Lung microvascular endothelial cell (primary cell): ENCODE measurements around the gene SENP1. TPM values are rescaled to one million over a fixed set of nuclear protein-coding genes. Genes with fewer than 3 reads are reported as not detected.

Experiments
- DNase-seq, 2 donors: peaks; one replicate each; pipeline versions ENCODE4 v3.0.0 to v3.0.0-alpha.2; 2010; ENCODE audit warnings: low read depth in 2 of 2
- total RNA-seq: library from RNA; depleted of rRNA; stranded (reverse); fragments of >200 nt; gene quantifications from 2 replicates; pipeline ENCODE4 v1.2.1, GENCODE V29; 2014

Gene SENP1
- total RNA-seq, 1 donor from 2014 or later = 8.3 TPM

- DNase-seq = no peak
Measured at GRCh38 chr12:48019639-48020265, 86.1 kb downstream of the SENP1 start.

DNA sequence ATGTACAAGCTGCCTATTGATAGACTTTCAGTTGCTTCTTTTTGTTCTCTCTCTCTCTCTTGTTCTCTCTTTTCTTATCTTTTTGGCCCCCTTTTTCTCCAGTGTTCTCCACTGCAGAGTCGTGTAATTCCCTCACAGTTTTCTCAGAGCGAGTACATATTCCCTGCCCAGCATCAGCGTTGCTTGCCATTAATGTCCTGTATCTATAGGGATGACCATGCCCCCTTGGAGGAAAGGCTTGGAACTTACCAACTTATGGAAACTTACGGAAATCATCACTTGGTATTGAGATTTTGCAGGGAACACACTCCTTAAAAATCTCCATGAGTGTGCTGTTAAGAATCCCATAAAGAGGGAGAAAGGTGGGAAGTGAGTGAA, 87.3 kb downstream of the SENP1 start:
- DNase-seq = no peak

- DNase-seq = no peak
Measured at GRCh38 chr12:48017921-48018617, 87.8 kb downstream of the SENP1 start.

- DNase-seq = no peak
Measured at GRCh38 chr12:48017496-48017895, 88.4 kb downstream of the SENP1 start.

DNA sequence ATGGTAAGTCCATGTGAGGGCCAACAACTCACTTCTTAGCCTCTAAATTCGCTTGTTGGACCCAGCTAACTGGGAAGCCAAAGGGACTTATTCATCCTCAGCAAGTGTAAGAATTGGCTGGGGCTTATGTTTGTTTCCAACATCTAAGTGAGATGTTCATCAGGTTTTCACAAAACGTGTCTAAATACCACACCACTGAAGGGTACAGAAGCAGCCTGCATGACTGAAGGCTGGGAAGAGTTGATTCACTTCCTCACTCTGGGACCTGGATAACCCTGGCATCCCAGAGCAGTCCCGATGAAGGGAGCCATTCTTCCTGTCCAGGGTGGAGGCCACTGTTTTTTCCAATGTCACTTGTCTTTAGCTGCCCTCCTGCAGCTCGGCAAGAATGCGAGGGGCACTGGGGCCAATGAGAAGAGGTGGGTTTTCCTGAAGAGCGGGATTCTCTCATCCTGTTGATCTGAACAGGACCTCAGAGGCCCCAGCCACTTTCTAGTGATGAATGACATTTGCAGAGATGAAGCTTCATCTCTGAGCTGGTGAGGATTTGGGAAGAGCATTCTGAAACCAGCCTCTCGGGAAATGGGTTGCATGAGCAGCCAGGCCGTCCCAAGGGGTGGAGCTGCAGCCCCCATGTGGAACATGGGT, 89.4 kb downstream of the SENP1 start:
- peak; percentile 15 to 45 for DNase-seq

DNA sequence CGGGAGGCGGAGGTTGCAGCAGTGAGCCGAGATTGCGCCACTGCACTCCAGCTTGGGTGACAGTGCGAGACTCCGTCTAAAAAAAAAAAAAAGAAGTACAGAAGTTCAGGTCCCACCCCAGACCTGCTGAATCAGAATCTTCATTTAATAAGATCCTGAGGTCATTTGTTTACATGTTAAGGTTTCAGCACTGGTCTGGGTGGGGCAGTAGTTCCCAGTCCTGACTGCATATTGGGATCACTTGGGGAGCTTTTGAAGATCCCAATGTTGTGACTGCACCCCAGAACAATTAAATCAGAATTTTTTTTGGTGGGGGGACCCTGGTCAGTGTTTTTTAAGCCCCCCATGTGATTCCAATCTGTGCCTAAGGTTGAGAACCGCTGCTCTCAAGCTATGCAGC, 89.9 kb downstream of the SENP1 start:
- DNase-seq = no peak

GRCh38 chr12:48015129-48015528, 90.8 kb downstream of the SENP1 start:
- no peak for DNase-seq

DNA sequence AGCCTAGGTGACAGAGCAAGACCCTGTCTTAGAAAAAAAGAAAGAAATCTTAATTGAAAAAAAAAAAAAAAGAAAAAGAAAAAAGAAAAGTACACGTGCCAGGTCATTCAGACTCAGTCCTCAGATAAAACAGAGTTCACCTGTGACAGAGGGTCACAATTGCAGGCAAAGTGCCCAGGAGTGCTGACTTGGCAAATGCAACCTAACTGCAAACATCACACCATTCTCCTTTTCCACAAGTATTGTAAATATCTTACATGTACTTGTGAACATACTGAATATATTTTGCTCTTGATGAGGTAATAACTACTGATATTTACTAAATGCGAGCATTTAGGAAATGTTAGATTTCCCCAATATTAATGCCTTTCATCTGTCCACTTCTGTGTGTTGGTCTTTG, 92.6 kb downstream of the SENP1 start:
- DNase-seq = no peak

DNA sequence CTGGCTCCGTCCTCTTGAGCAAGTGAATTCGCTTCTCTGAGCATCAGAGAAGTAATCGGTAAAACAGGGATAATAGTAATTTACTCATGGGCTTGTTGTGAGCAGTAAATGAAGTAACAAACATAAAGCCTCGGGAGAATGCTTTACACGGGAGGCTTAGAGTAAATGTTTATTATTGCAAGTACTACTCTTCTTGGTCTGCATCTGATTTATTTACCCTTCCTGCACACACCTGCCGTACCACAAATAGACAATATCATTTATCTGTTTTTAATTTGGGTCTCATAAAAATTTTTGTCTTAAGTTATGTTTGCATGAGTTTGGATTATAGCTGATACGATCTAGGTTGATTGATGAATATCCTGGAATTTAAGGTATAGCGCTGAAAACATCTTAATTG, 93.8 kb downstream of the SENP1 start:
- no peak for DNase-seq

DNA sequence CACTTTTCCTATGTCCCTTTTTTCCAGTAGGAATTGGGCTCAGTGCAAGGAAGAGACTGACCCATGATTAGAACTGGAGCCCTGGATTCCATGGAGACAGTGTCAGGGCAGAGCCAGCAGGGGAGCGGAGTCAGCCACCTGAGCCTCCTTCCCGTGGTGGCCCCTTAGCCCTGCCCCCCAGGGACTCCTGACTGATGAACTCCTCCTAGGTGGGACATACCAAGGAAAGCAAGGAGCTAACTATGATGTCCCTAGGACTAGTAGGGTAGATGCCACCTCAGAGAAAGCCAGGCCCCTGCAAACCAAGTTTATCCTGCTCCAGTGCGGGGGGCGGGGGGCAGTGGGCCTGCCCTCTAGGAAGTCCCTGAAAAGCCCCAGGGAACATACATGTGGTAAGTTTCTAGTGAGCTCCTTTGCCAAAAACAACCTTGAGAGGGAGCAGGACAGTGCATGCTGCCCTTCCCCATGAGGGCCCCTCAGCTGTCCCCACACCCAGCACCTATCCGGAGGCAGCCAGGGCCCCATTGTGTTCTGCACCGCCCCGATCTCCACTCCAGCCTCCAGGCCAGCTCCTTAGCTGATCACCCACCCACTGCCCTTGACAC, 95.4 kb downstream of the SENP1 start:
- no peak for DNase-seq

- DNase-seq = no peak
Measured at GRCh38 chr12:48009471-48009870, 96.4 kb downstream of the SENP1 start.

GRCh38 chr12:48008950-48009349, 96.9 kb downstream of the SENP1 start:
- no peak for DNase-seq

DNA sequence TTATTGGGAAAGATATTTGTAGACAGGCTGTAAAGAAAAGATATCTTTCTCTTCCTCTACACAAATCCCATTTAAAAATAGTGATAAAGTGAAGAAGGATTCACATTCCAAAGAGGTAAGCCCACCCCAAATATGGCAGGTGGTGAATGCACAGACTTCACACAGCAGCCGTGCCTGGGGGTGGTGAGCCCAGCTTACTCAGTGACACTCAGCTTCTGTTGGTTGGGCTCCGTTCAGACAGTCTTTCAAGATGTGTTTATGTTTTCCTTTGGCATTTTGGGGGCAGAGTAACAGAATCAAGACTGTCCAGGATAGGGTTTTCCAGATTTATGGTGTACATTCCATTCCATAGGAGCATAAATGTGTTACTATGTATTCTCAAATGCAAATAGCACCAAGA, 97.5 kb downstream of the SENP1 start:
- no peak for DNase-seq

- DNase-seq = no peak
Measured at GRCh38 chr12:48007206-48007605, 98.7 kb downstream of the SENP1 start.

DNA sequence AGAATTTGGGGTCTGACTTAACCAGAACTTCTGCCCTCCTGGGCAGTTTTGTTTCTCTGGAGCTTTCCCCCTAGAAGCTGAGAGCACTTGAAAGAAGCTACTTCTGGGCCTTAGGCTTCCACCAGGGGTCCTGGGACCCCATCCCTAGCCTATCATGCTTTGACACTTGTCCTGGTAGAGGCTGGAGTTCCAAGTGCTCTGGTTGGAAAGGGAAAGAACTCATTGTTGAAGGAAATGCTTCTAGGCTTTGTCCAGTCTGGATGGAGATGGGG, 100.2 kb downstream of the SENP1 start:
- no peak for DNase-seq

DNA sequence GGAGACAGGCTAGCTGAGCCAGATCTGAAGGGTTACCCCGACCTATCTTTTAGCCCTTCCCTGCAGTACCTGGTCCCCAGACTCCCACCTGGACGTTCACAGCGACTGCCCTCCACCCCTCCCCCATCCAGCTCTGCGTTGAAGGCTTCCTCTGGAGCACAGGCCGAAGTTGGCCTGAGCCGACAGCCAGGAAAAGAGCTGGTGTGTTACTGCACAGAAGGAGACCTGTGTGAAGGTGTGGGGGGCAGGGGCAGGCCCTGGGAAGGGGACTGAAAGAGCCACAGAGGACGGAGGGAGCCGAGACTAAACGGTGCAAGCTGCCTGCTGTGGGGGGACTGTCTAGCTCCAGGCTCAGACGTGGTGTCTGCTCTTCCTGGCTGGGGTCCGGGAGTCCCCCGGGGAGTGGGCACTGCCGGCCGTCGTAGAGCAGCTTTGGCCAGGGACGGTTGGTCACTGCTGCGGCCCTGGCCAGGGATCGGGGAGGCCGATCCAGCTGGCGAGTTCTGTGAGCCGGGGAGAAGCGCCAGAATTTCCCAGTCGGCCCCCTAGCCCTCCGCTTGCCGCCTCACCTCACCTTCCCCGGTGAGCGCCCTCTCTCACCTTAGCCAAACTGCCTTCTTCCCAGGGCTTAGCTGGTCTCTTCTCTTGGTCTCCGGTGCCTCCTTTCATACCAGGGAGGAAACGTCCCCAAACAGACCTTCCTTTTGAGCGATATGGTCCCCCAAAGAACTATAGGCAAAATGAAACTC, 100.7 kb downstream of the SENP1 start:
- DNase-seq = no peak

GRCh38 chr12:48004053-48004941, 101.6 kb downstream of the SENP1 start, which contains the start of gene COL2A1:
Gene COL2A1 (minus strand): TSS chr12:48004476. CDS start chr12:48004321, 155 bp downstream.
- DNase-seq = peak in 1 of 2 donors; percentile 33

- peak in 1 of 2 donors; percentile 8 for DNase-seq
Measured at GRCh38 chr12:48003226-48004052, 102.4 kb downstream of the SENP1 start.

DNA sequence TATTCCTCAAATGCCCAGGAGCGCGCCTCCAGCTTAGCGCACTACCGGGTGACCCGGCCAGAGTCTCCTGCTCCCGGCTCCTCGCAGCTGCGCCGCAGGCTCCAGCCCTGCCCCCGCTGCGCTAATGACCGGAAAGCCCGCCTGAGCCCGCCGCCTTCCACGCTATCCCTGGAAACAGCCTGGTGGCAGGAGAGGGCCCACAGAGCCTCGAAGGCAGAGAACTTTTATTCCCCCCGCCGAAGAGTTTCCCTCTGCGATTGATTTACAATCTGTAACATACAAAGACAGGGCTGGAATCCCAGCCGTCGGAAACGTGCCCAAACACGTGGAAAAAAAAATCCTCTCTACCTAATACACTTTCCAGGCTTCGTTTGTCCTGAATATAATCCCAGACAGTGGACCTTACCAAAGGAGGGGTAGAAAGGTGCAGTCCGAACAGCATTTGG, 103.1 kb downstream of the SENP1 start:
- peak; percentile 34 to 57 for DNase-seq

GRCh38 chr12:48002414-48002730, 103.5 kb downstream of the SENP1 start:
- no peak for DNase-seq
